IMR-90 (cell line): ENCODE measurements around the gene KIFAP3.

ENCODE experiments used
- FOS ChIP-seq: fragments of 150-350 bp; IDR thresholded peaks from 2 replicates; pipeline ENCODE4 v1.6.1; 2016; ENCODE audit warnings: low read depth, low read length
- POLR2A ChIP-seq: IDR thresholded peaks from 2 replicates; pipeline ENCODE4 v1.6.1; 2012; ENCODE audit warnings: mild to moderate bottlenecking, low read depth, low read length
- SMC3 ChIP-seq: fragments of 150-350 bp; IDR thresholded peaks from 2 replicates; pipeline ENCODE4 v1.6.1; 2016; ENCODE audit warnings: low read depth, mild to moderate bottlenecking, antibody characterized with exemption, low read length, moderate library complexity
- TF ChIP-seq, protein P1 (sequence below): conservative IDR thresholded peaks from 2 replicates; pipeline ENCODE4 v1.5.1; 2012; ENCODE audit warnings: mild to moderate bottlenecking, low read depth, low read length, improper control_type of control experiment
- TF ChIP-seq, protein P2 (sequence below): fragments of 150-350 bp; IDR thresholded peaks from 2 replicates; pipeline ENCODE4 v1.6.1; 2017; ENCODE audit warnings: mild to moderate bottlenecking, antibody characterized with exemption, low read length, low read depth

DNA sequence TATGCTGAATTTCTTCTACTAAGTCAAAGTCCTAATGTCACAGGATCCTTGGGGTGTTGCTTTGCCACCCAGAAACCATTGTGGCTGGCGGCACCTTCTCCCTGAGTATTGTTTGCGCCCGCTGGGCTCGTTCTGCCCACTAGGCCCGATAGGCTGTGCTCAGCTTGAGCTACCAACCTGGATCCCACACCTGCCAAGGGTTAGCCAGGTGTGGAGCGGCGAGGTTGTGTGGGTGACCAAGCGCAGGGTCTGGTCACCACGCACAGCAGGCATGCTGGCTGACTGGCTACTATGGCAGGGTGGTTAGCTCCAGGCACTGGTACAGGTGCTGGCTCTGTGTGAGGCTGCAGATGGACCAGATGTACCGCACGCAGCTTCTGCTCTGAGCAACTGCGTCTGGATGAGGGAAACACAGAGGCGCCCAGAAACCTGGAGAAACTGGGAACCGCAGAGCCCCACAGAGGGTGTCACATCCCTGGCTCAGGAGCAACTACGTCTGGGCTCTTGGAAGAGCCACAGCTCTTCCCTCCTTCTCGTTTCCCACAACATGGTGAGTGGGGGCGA, 130.4 kb downstream of the KIFAP3 start:
- TF ChIP-seq POLR2A = no peak
- TF ChIP-seq, protein P1, sequence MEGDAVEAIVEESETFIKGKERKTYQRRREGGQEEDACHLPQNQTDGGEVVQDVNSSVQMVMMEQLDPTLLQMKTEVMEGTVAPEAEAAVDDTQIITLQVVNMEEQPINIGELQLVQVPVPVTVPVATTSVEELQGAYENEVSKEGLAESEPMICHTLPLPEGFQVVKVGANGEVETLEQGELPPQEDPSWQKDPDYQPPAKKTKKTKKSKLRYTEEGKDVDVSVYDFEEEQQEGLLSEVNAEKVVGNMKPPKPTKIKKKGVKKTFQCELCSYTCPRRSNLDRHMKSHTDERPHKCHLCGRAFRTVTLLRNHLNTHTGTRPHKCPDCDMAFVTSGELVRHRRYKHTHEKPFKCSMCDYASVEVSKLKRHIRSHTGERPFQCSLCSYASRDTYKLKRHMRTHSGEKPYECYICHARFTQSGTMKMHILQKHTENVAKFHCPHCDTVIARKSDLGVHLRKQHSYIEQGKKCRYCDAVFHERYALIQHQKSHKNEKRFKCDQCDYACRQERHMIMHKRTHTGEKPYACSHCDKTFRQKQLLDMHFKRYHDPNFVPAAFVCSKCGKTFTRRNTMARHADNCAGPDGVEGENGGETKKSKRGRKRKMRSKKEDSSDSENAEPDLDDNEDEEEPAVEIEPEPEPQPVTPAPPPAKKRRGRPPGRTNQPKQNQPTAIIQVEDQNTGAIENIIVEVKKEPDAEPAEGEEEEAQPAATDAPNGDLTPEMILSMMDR = no peak
- TF ChIP-seq, protein P2, sequence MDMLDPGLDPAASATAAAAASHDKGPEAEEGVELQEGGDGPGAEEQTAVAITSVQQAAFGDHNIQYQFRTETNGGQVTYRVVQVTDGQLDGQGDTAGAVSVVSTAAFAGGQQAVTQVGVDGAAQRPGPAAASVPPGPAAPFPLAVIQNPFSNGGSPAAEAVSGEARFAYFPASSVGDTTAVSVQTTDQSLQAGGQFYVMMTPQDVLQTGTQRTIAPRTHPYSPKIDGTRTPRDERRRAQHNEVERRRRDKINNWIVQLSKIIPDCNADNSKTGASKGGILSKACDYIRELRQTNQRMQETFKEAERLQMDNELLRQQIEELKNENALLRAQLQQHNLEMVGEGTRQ = no peak
- no peak for TF ChIP-seq FOS
- no peak for TF ChIP-seq SMC3
